HG03060 (cell line): ENCODE results near the gene DCAF4.

Experiments used
- ATAC-seq: cut with Tn5 transposase; IDR thresholded peaks from one replicate; pipeline ENCODE4 v1.9.1; 2021; ENCODE audit warnings: low read depth, moderate number of reproducible peaks; ENCODE audit not compliant: unreplicated experiment

Gene DCAF4

GRCh38 chr14:72893636-72894322 lies 32.5 kb upstream of the DCAF4 start, which contains the start of gene DPF3:
DPF3 (minus strand) TSS chr14:72894101; CDS start chr14:72894088, 13 bp downstream.
- ATAC-seq = peak; percentile 96

GRCh38 chr14:72894323-72894622 lies 32.0 kb upstream of the DCAF4 start:
- ATAC-seq = no peak

GRCh38 chr14:72894623-72895378 lies 31.5 kb upstream of the DCAF4 start:
- no peak for ATAC-seq

- ATAC-seq = no peak
Observed at GRCh38 chr14:72898448-72898847, 27.8 kb upstream of the DCAF4 start.

DNA sequence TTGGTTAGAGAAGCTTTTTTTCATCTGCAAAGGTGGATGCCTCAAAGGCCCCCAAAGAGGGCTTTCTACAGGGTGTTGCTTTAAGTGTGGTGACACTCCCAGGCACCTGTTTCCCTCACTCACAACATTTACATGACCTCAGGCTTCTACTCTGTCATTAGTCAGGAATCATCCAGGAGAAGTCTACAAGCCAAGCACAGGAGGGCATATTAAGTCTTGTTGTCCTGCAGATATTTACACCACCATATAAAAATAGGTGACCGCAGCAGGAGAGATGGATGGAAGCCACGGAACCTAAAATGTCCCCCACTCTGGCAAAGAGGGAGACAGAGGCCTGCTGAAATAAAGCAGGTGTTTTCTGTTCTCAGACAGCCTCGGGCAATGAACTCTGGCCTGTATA lies 24.9 kb upstream of the DCAF4 start:
- no peak for ATAC-seq

DNA sequence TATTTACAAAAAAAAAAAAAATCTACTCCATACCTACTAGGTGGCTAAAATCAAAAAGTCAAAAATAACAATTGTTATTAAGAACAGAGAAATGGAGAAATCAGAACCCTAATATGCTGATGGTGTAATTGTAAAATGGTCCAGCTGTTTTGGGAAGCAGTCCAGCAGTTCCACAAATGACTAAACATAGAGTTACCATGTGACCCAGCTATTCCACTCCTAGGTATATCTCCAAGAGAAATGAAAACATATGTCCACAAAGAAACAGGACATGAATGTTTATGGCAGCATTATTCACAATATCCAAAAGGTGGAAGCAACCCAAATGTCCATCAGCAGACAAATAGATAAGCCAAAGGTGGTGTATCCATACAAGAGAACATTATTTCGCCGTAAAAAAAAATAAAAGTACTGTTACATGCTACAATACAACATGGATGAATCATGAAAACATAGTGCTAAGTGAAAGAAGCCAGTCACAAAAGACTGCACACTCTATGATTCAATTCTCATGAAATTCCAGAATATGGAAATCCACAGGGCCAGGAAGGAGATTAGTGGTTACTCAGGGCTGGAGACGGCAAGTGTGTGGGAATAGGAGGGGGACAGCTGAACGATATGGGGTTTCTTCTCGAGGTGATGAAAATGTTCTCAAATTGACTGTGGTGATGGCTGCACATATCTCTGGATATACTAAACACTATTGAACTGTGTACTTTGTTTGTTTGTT lies 23.3 kb upstream of the DCAF4 start:
- ATAC-seq = no peak

DNA sequence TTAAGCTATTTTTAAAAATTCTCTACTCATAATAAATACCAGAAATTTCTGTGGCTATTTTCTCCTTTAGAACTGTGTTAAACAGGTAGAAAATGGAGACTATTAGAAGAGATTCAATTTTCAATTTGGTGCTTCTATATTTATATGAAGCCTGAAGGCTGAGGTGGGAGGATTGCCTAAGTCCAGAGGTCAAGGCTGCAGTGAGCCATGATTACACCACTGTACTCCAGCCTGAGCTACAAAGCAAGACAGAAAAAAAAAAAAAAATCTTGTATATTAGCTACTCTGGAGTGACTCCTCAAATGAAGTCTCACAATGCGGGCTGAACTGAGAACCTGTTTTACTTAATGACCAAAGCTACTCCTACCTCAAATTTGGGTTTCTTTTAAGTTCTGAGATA lies 22.5 kb upstream of the DCAF4 start:
- ATAC-seq = no peak

DNA sequence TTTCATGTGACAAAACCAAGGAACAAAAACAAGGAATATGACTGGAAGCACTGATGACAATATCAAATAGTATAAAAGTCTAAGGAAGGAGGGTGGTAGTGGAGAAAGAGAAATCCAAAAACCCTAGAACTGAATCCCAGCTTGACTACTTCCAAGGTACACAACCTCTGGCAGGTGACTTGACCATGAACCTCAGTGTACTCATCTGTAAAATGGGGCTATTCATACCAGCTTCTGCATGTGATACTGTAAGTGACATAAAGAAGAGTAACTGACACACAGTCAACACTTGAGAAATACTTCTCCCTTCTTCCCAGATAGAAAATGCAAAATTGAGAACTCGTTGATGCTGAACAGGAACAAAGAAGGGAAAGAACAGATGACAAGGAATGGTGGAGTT lies 22.0 kb upstream of the DCAF4 start:
- ATAC-seq = no peak

DNA sequence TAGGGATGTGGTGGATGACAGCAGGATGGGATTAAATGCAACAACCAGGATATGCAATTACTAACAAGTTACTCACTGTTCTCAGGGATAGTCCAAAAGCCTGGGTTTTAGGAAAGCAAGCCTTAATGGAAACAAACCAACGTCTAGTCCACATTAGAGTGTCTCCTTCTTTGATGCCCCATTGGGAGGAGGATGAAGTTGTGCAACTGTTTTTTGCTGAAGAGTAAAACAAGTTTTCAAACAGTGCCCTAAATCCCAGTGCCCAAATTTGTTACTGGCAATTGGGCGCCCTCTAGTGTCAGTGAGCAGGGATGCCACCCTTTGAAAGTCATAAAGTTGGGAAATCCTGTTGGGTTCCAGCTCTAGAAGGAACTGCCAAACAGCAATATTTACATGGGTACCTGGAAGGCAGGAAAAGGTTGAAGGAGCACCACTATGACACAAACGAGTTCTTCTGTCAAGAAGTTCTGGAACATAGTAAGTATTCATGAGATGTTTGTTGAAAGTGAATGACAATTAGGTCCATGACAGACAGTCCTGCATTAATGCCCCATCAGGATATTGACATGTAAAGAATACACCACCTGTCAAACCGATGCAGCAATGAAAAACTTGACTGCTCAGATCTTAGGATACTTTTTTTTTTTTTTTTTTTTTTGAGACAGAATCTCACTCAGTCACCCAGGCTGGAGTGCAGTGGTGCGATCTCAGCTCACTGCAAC lies 21.3 kb upstream of the DCAF4 start:
- ATAC-seq = no peak

GRCh38 chr14:72906316-72906715 lies 19.9 kb upstream of the DCAF4 start:
- no peak for ATAC-seq

DNA sequence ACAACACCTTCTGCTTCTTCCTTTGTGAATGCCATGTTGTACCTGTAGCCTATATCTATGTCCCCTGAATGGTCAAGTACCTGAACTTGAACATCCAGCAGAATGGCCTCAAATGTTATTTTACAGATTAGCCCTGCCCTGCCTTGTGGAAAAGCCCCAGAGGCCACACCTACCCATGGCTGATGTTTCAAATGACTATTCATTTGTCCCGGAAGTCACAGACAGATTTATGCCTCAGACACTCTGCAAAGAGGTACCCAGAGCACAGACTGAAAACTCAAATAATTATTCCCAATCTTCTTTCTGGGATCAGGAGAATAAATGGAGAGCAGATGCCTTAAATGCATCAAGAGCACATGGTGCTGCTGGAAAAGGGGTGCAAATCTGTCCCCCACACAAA lies 19.4 kb upstream of the DCAF4 start:
- ATAC-seq = no peak

GRCh38 chr14:72907886-72908285 lies 18.4 kb upstream of the DCAF4 start:
- ATAC-seq = no peak

- no peak for ATAC-seq
Observed at GRCh38 chr14:72909163-72909562, 17.1 kb upstream of the DCAF4 start.

DNA sequence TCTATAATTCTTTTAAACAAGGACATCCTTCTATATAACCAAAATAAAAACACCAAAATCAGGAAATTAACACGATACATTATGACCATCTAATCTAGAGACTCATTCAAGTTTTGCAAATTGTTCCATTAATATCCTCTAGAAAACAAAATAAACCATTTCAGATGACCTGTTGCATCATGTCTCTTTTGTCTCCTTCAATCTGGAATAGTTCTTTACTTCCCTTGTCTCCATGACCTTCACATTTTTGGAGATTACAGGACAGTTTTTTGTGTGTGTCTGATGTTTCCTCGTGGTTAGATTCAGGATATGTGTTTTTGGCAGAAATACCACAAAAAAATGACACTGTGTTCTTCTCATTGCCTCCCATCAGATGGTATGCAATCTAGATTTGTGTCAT lies 12.5 kb upstream of the DCAF4 start:
- ATAC-seq = no peak

DNA sequence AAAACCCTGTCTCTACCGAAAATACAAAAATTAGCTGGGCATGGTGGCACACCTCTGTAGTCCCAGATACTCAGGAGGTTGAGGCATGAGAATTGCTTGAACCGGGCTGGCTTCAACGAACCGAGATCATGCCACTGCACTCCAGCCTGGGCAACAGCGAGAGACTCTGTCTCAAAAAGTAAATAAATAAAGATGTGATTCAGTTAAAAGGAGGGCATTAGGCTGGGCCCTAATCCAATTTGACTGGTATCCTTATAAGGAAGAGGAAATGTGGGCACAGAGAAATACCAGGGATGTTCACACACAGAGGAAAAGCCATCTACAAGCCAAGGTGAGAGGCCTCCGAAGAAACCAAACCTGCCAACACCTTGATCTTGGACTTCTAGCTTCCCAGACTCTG lies 10.1 kb upstream of the DCAF4 start:
- ATAC-seq = no peak

DNA sequence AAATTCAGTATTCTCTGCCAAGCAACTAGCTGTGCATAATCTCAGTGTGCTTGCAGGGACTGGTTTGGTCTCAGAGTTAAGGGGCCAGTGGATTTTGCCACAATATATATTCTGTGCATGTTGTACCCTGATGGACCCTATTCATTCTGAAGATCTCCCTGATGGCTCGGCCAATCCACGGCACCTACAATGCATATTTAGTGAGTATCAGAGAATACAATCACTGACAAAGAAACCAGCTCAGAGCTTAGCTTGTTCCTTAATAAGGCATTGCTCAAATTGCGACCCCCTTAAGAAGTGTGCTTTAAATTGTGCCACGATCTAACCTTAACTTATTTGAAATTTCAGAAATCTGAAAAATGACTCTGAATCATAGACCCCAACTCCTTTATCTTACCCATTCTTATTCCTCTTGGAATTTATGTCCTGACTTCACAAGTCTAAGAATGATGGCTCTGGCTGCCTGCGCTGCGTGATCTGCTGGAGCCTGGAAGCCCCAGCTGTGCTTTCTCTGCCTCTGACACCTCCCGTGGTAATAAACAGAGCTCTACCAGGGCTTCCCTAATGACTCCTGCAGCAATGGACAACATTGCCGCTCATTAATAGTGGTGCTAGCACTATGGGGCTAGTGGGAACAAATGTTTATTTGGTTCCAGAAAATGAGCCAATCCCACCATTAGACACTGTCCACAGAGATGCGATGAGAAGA lies 9.0 kb upstream of the DCAF4 start:
- no peak for ATAC-seq

- no peak for ATAC-seq
Observed at GRCh38 chr14:72920008-72920407, 6.3 kb upstream of the DCAF4 start.

DNA sequence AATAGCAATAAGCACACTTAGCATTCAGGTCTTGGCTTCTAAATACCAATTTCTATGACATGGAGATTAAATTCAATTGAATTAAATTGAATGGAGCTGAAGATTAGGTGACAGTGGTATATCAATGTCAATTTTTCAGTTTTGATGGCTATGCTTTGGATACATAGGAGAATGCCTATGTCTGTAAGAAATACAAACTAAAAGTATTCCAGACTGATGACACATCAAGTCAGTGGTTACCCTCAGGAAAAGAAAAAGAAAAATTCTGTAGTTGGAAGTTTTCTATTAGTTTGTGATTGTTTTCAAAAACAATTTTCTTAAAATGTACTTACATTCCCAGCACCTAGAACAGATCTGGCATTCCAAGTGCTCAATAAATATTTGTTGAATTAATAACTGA lies 4.9 kb upstream of the DCAF4 start:
- ATAC-seq = no peak

DNA sequence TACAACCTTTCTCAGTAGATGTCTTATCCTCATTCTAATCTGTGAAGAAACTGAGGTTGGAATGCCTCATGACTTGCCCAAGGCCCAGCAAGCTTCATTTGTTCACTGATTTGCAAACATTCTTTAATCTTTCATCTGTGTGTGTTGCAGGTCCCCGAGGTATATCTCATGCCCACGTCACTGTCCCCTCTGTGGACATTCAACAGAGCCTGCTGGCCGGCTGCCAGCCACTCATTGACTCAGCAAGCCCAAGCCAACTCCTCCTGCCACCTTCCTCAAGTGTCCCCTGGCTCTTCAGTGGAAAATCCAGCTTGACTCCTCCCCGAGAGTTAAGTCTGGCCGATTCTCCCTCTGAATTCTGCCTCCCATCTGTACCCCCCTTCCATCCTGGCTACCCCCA lies 1.9 kb upstream of the DCAF4 start:
- no peak for ATAC-seq

DNA sequence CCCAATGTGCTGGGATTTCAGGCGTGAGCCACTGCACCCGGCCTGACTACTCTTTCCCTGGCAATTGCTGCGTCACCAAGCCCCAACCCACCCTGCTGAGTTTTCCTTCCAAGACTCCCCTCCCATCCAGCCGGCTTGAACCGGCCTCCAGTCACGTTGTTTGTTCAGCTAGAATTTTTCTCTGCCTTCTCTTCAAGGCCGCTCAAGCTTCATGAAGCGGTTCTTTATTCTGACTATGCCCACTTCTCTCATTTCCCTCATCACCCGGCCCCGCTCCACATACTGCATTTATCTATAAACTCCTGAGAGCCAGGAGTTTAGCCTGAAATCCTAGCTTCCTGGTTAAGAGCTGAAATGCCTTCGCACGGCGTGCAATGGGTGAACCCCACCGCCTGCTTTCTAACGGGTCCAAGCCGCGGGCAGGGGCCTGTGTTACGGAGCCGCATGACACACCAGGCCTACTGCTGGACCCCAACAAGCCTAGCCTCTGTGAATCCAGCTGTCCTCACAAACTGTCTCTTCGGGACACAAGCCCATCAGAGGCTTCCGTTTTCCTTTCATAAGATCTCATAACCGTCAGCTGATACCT lies 999 bp upstream of the DCAF4 start:
- ATAC-seq = no peak
